H9 (cell line): ENCODE data around the gene WDR43. TPM values are rescaled to one million over a fixed set of nuclear protein-coding genes. Genes with fewer than 3 reads are reported as not detected.

Source experiments
- DNase-seq: peaks from one replicate; pipeline ENCODE4 v3.0.0-alpha.2; 2017
- H2AFZ ChIP-seq: one replicate; pipeline ENCODE4 v1.6.1; 2013; ENCODE audit warnings: mild to moderate bottlenecking, low read length, control low read depth, moderate library complexity
- H2AK5ac ChIP-seq: 2 replicates; pipeline ENCODE4 v1.6.1; 2013; ENCODE audit warnings: low read length, control low read depth, mixed read lengths; ENCODE audit not compliant: insufficient read length
- H2BK120ac ChIP-seq: one replicate; pipeline ENCODE4 v1.6.1; 2013; ENCODE audit warnings: low read depth, mild to moderate bottlenecking, low read length, control low read depth, inconsistent platforms; ENCODE audit not compliant: poor library complexity, severe bottlenecking
- H2BK12ac ChIP-seq: 2 replicates; pipeline ENCODE4 v1.6.1; 2013; ENCODE audit warnings: low read length, control low read depth, mixed read lengths, low read depth; ENCODE audit not compliant: insufficient read length
- H2BK15ac ChIP-seq: 2 replicates; pipeline ENCODE4 v1.6.1; 2013; ENCODE audit warnings: low read depth, low read length, control low read depth
- H2BK20ac ChIP-seq: one replicate; pipeline ENCODE4 v1.6.1; 2013; ENCODE audit warnings: low read depth, mild to moderate bottlenecking, low read length, control low read depth, inconsistent platforms; ENCODE audit not compliant: poor library complexity, severe bottlenecking
- H2BK5ac ChIP-seq: 2 replicates; pipeline ENCODE4 v1.6.1; 2013; ENCODE audit warnings: low read length, control low read depth, mixed read lengths; ENCODE audit not compliant: insufficient read length
- H3K14ac ChIP-seq: 2 replicates; pipeline ENCODE4 v1.6.1; 2013; ENCODE audit warnings: low read length, control low read depth; ENCODE audit not compliant: insufficient read depth
- H3K18ac ChIP-seq: 2 replicates; pipeline ENCODE4 v1.6.1; 2013; ENCODE audit warnings: low read depth, mild to moderate bottlenecking, mixed read lengths, low read length, control low read depth; ENCODE audit not compliant: insufficient read length
- H3K23ac ChIP-seq: 2 replicates; pipeline ENCODE4 v1.6.1; 2013; ENCODE audit warnings: low read length, control low read depth, mixed read lengths, low read depth; ENCODE audit not compliant: insufficient read length
- H3K23me2 ChIP-seq: 2 replicates; pipeline ENCODE4 v1.6.1; 2013; ENCODE audit warnings: low read depth, mild to moderate bottlenecking, mixed read lengths, low read length, control low read depth; ENCODE audit not compliant: insufficient read length, poor library complexity, severe bottlenecking
- H3K27ac ChIP-seq: 2 replicates; pipeline ENCODE4 v1.5.1; 2013; ENCODE audit warnings: low read length, control low read depth, mixed read lengths, low read depth; ENCODE audit not compliant: insufficient read length
- H3K27me3 ChIP-seq: 2 replicates; pipeline ENCODE4 v1.6.1; 2013; ENCODE audit warnings: low read length, control low read depth, inconsistent platforms; ENCODE audit not compliant: insufficient read depth
- H3K4ac ChIP-seq: 2 replicates; pipeline ENCODE4 v1.6.1; 2013; ENCODE audit warnings: low read depth, mild to moderate bottlenecking, control low read depth, inconsistent platforms, low read length, moderate library complexity
- H3K4me1 ChIP-seq: 2 replicates; pipeline ENCODE4 v1.6.1; 2013; ENCODE audit warnings: low read length, control low read depth, inconsistent platforms; ENCODE audit not compliant: insufficient read depth
- H3K4me2 ChIP-seq: 2 replicates; pipeline ENCODE4 v1.6.1; 2013; ENCODE audit warnings: low read length, control low read depth, mixed read lengths; ENCODE audit not compliant: insufficient read length, insufficient read depth
- H3K56ac ChIP-seq: 2 replicates; pipeline ENCODE4 v1.6.1; 2013; ENCODE audit warnings: low read depth, mild to moderate bottlenecking, mixed read lengths, low read length, control low read depth; ENCODE audit not compliant: insufficient read length
- H3K79me1 ChIP-seq: 2 replicates; pipeline ENCODE4 v1.6.1; 2013; ENCODE audit warnings: low read depth, mild to moderate bottlenecking, moderate library complexity, low read length, control low read depth, inconsistent platforms; ENCODE audit not compliant: insufficient read depth, poor library complexity, severe bottlenecking
- H3K79me2 ChIP-seq: 2 replicates; pipeline ENCODE4 v1.6.1; 2013; ENCODE audit warnings: low read length, control low read depth, inconsistent platforms; ENCODE audit not compliant: insufficient read depth
- H3K9ac ChIP-seq: 2 replicates; pipeline ENCODE4 v1.6.1; 2013; ENCODE audit warnings: low read length, control low read depth, mixed read lengths; ENCODE audit not compliant: insufficient read length; ENCODE audit errors: extremely low read depth
- H3K9me3 ChIP-seq: one replicate; pipeline ENCODE4 v1.6.1; 2013; ENCODE audit warnings: low read depth, low read length, inconsistent platforms; ENCODE audit not compliant: control insufficient read depth
- H3T11ph ChIP-seq: one replicate; pipeline ENCODE4 v1.6.1; 2013; ENCODE audit warnings: mild to moderate bottlenecking, low read length, control low read depth, inconsistent platforms
- H4K20me1 ChIP-seq: one replicate; pipeline ENCODE4 v1.6.1; 2013; ENCODE audit not compliant: control insufficient read depth, insufficient read length, insufficient read depth
- H4K5ac ChIP-seq: 2 replicates; pipeline ENCODE4 v1.6.1; 2013; ENCODE audit warnings: low read depth, mild to moderate bottlenecking, mixed read lengths, low read length, control low read depth; ENCODE audit not compliant: insufficient read length
- H4K8ac ChIP-seq: replicated peaks from 2 replicates; pipeline ENCODE4 v1.6.1; 2013; ENCODE audit warnings: low read length, control low read depth, mixed read lengths, low read depth; ENCODE audit not compliant: insufficient read length
- H4K91ac ChIP-seq: 2 replicates; pipeline ENCODE4 v1.6.1; 2013; ENCODE audit warnings: low read depth, mild to moderate bottlenecking, moderate library complexity, mixed read lengths, low read length, control low read depth; ENCODE audit not compliant: insufficient read length
- H3K27ac Mint-ChIP-seq, 3 experiments: 2 replicates in 2 of 3; 3 replicates in 1 of 3; pipeline ENCODE4 v1.8.0; 2020 to 2021; ENCODE audit warnings: mixed read lengths in 3 of 3, mild to moderate bottlenecking in 1 of 3, moderate library complexity in 1 of 3
- H3K27me3 Mint-ChIP-seq: 2 replicates; pipeline ENCODE4 v1.8.0; 2021; ENCODE audit warnings: low read depth, mild to moderate bottlenecking, moderate library complexity, mixed read lengths
- H3K36me3 Mint-ChIP-seq, 3 experiments: 2 replicates in 2 of 3; 3 replicates in 1 of 3; pipeline ENCODE4 v1.8.0; 2020 to 2021; ENCODE audit warnings: low read depth in 3 of 3, mixed read lengths in 3 of 3; ENCODE audit not compliant: insufficient read depth in 1 of 3
- H3K4me1 Mint-ChIP-seq, 2 experiments: 2 replicates each; pipeline ENCODE4 v1.8.0; 2020; ENCODE audit warnings: mixed read lengths in 2 of 2
- H3K4me3 Mint-ChIP-seq, 2 experiments: 2 replicates in 1 of 2; 3 replicates in 1 of 2; pipeline ENCODE4 v1.8.0; 2020 to 2021; ENCODE audit warnings: mild to moderate bottlenecking in 2 of 2, mixed read lengths in 2 of 2, moderate library complexity in 1 of 2
- H3K9me3 Mint-ChIP-seq, 2 experiments: 2 replicates in 1 of 2; 3 replicates in 1 of 2; pipeline ENCODE4 v1.8.0; 2020; ENCODE audit warnings: mild to moderate bottlenecking in 2 of 2, mixed read lengths in 2 of 2, moderate library complexity in 1 of 2
- CTCF ChIP-seq: fragments of 200-600 bp; sonication (generic); conservative IDR thresholded peaks from 3 replicates; pipeline ENCODE4 v1.8.0; 2021; ENCODE audit warnings: antibody characterized with exemption, mild to moderate bottlenecking
- WGBS: extraction: QIAGEN DNeasy Blood & Tissue Kit; methylation state at CpG from one replicate; pipeline ENCODE4 v1.1.7; 2013; ENCODE audit warnings: missing lambda C conversion rate, low lambda C conversion rate, mixed read lengths; ENCODE audit not compliant: insufficient read length; ENCODE audit errors: extremely low coverage; 5-methylcytosine and 5-hydroxymethylcytosine counted together
- total RNA-seq: library from RNA; stranded (reverse); gene quantifications from 2 replicates; pipeline ENCODE4 v1.2.1, GENCODE V29; 2021

Gene WDR43
- total RNA-seq, 1 experiment from 2014 or later, result 186 TPM

- H3K27ac Mint-ChIP-seq, result no peak overlapping the region
These were observed 81.2 kb downstream of the WDR43 start for GRCh38 chr2:28975671-28976070.

More at GRCh38 chr2:28975671-28976070, 81.2 kb downstream of the WDR43 start:
- H3K56ac ChIP-seq, result no peak overlapping the region
- Mint-ChIP-seq H3K4me3 (no peak overlapping the region), H3K4me1 (peaks cover 4 to 5% of the 10 kb centered on the region in 2 experiments; a peak in 3 of 4 replicates), H3K27me3 (peaks cover 2% of the 10 kb centered on the region; the same call in 1 of the 2 replicates), H3K9me3 (no peaks in the 10 kb centered on the region), H3K36me3 (no peaks in the 10 kb centered on the region)
- no peaks in the 10 kb centered on the region for H3K9me3 ChIP-seq
- no peak overlapping the region for H2BK12ac ChIP-seq
- DNase-seq, result no peak
- H3K23me2 ChIP-seq, result no peaks in the 10 kb centered on the region
- no peak overlapping the region for H2BK15ac ChIP-seq
- H3K4me1 ChIP-seq, result no peaks in the 10 kb centered on the region
- H4K8ac ChIP-seq, result no peak overlapping the region
- no peak overlapping the region for H3K18ac ChIP-seq
- no peak overlapping the region for H4K5ac ChIP-seq
- no peaks in the 10 kb centered on the region for H3K27me3 ChIP-seq
- no peaks in the 10 kb centered on the region for H4K20me1 ChIP-seq
- no peak overlapping the region for H3K4me2 ChIP-seq
- no peak overlapping the region for H3K14ac ChIP-seq
- H2BK120ac ChIP-seq, result no peak overlapping the region
- H2BK5ac ChIP-seq, result no peak overlapping the region
- H2AFZ ChIP-seq, result no peak overlapping the region
- no peak overlapping the region for H3K4ac ChIP-seq
- no peak for TF ChIP-seq CTCF
- H2BK20ac ChIP-seq, result no peak overlapping the region
- no peak overlapping the region for H3K27ac ChIP-seq
- H3K9ac ChIP-seq, result no peak overlapping the region
- H3T11ph ChIP-seq, result no peak overlapping the region
- no CpG with 5 or more reads among the region's 1 CpG for WGBS
- H3K79me2 ChIP-seq, result no peaks in the 10 kb centered on the region
- H4K91ac ChIP-seq, result no peak overlapping the region
- no peak overlapping the region for H3K23ac ChIP-seq
- no peaks in the 10 kb centered on the region for H3K79me1 ChIP-seq
- H2AK5ac ChIP-seq, result no peak overlapping the region
